NCI-H1417 (cell line): Measurements from ENCODE around the gene SLC8A2.
"Not testable (repeated sequence)": the region's sequence is repeated elsewhere in the genome, so short reads cannot be mapped to it uniquely, and the experiment has no call there.

ENCODE experiments used
- DNase-seq, 3 experiments: peaks; one replicate each; lab custom pipeline; 2025; lab: John Stamatoyannopoulos, UW

Gene SLC8A2

DNA sequence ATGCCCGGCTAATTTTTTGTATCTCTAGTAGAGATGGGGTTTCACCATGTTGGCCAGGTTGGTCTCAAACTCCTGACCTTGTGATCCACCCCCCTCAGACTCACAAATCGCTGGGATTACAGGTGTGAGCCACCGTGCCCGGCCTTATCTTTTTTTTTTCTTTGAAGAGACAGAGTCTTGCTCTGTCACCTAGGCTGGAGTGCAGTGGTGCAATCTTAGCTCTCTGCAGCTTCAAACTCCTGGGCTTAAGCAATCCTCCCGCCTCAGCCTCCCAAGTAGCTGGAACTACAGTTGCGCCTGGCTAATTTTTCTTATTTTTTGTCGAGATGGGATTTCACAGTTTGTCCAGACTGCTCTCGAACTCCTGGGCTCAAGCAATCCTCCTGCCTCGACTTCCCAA is 60.0 kb downstream of the SLC8A2 start:
- DNase-seq = not testable (repeated sequence)

DNA sequence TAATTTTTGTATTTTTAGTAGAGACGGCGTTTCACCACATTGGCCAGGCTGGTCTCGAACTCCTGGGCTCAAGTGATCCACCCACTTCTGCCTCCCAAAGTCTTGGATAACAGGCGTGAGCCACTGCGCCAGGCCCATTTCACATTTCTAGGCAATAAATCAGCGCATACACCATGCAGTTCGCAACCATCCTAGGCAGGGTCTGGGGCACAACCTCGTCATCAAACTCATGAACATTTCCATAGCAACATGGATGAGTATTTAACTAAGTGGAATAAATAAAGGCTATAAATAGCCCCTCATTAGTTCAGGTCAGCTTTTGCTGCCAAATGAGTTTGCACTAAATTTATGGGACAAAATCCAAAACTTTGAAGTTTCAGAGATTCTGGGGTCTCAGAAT is 60.6 kb downstream of the SLC8A2 start:
- peak in 1 of 3 experiments; percentile 31 for DNase-seq

DNA sequence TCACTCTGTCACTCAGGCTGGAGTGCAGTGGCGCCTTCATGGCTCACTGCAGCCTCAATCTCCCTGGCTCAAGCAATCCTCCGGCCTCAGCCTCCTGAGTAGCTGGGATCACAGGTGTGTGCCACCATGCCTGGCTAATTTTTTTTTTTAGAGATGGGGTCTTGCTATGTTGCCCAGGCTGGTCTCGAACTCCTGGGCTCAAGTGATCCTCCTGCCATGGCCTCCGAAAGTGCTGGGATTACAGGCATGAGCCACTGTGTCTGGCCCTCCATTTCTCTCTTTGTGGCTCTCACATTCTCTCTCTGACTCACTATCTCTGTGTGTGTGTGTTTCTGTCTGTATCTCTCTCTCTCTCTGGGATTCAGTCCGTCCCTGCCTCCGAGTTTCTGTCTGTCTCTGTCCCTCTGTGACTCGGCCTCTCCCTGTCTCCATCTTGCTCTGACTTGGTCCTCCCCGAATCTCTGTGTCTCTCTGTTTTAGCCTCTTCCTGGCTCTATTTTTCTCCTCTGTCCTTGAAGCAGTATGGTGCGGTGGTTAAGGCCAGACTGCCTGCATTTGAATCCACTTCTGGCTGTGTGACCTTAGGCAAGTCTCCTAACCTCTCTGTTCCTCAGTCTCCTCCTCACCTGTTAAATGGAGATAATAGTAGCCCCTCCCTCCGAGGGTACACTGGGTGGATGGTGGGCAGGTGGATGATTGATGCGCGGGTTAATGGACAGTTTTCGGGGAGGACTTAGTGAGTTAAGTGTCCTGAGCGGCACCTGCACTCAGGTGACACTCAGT is 63.3 kb downstream of the SLC8A2 start:
- no peak for DNase-seq

DNA sequence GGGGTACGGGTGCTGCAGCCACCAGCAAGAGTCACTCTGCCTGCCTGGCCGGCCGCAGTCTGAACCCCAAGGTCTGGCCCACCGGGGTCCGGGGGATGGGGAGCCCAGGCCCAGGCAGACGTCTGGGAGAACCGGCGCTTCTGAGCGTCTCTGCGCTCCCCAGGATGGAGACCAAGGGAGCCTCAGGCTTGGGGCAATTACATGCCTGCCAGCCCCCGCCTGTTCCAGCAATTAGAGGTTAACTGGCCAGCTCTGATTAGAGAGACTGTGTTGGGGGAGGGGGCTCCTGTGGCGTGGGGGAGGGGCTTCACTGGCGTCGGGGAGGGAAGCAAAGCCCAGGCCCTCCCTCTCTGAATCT is 64.3 kb downstream of the SLC8A2 start:
- peak in 2 of 3 experiments; percentile 12 to 30 for DNase-seq

DNA sequence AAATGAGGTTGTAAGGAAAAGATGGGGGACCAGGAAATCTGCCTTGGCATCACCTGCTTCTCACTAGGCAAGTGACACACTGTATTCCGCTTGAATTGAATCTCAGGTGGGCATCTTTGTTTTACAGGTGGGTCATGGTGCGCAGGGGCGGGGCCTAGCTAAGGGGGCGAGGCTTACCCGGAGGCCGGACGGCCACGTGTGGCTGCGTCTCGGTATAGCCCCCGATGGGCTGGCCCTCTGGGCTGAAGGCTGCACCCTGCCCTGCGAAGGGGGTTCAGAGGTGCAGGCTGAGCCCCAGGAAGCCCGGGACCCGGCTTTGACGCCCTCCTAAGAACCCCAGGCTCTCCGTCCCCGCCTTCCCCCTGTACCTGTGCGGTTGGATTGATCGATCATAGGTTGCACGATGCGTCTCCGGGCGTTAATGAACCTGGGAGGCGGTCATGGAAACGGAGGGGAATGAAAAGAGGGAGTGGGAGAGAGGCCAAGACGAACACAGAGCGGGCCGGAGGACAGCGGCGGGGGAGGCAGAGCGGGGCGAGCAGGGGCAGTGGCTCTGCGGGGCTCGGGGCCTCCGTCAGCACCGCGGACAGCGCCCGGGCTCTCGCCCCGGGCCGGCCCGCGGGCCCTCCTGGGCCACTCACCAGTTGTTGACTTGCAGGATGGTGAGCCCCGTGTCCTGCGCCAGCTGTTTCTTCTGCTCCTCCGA is 64.8 kb downstream of the SLC8A2 start:
- peak in 1 of 3 experiments; percentile 11 for DNase-seq

DNA sequence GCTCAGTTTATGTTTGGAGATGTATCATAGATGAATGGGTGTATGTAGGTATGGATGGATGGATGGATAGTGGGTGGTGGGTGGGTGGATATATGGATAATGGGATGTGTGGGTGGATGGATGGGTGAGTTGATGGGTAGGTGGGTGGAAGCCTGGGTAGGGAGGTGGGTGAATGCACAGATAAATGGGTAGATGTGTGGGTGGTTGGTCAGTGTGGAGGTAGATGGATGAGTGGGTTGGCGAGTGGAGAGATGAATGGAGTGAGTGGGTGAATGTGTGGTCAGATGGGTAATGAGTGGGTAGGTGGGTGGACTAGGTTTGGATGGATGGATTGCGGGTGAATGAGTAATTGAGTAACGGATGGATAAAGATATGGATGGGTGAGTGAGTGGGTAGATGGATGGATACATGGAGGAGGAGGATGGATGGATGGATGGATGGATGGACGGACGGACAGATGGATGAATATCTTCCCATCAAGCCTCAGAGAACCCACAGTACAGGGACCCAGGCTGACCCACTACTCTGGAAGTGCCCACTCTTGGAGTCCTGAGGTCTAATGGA is 65.8 kb downstream of the SLC8A2 start:
- DNase-seq = no peak

DNA sequence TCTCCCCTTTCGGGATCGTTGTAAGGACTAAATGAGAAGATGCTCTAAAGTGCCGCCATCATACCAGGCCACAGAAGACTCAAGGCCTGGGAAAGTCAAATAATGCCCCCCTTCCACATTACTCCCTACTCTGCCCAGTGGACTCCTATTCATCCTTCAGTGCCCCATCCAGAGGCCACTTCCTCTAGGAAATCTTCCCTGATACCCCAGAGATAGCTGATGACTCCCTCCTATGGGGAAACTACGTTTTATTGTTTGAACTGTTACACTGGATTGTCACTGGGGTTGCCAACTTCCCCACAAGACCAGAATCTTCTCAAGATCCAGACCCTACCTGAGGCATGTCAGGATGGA is 66.5 kb downstream of the SLC8A2 start:
- DNase-seq = no peak

DNA sequence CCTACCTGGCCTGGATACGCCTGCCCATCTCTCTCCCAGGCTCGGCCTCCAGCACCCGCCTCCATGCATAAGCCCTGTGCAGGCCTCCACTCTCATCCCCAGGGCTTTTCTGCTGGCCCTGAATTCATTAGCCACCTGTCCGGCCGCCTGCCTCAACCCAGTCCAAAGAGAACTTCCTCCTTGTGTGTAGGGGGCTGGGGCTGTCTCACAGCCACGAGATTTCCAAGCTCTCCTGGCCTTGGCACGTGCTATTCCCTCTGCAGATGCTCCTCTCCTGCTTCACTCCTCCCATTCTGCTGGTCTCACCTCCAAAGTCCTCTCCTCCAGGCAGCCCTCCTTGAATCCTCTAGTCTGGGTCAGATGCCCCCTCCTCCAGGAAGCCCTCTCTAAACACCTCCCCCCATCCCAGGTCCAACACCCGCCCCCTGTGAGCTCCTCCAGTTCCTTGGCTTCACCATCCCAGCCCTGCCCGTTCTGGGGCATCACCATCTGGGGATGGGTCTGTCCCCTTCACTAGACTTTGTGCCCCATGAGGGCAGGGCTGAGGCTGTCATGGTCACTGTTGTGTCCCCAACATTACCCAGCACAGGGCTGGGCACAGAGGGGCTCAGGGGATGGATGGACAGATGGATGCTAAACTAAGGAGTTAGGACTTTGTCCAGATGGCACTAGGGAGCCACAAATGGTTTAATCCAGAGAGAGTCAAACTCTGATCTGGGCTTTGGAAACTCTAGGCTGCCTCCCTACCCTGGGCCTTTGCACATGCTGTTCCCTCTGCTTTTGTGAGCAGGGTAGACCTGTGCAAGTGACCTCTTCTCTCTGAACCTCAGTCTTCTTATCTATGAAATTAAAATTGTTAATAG is 67.1 kb downstream of the SLC8A2 start:
- DNase-seq = no peak

DNA sequence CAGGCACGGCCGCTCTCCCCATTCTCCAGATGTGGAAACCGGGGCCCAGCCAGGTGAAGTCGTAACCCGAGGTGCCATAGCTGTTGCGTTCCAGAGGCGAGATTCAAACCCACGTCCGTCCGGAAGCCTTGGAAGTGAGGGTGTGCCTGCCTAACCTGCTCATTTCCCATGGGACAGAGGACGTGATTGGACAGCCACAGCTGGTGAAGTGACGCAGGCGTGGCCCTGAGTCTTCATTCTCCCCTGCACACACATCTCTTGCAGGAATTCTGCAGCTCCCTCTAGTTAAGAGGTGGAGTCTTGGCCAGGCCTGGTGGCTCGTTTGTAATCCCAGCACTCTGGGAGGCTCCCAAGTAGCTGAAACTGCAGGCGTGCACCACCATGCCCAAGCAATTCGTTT is 69.2 kb downstream of the SLC8A2 start:
- no peak for DNase-seq

DNA sequence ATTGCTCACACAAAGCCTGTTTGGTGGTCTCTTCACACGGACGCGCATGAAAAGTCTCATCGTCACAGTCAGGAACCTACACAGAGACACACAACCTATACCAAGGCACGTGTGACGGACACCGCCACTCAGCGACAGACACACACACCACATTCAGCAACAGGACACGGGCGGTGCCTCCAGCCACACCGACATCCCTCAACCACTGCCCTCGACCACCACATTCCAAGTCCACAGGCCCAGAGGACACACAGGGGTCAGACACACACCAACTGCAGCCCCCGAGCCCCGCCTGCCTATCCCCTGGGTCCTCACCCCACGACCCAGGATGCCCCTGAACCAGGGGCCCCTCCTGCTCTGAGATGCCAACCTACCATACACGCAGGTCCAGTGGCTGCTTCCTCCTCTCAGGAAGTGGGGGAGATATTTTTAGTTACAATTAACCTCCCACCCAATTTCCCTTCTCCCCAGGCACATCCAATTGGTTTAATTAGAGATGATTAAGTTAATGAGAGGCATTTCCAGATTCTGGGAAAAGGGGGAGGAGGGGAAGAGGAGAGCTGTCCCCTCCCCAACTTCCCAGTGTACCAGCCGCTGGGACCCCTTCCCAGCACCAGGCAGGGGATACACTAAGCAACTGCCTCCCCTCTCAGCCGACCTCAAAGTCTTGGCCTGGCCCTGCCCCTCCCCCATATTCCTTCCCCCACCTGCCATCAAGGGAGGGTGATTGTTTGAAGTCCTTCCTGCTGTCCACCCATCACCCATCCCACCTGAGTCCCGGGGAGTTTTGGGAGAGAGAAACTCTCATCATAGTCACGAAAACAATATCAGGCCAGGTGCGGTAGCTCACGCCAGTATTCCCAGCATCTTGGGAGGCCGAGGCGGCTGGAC is 72.7 kb downstream of the SLC8A2 start:
- DNase-seq = no peak

DNA sequence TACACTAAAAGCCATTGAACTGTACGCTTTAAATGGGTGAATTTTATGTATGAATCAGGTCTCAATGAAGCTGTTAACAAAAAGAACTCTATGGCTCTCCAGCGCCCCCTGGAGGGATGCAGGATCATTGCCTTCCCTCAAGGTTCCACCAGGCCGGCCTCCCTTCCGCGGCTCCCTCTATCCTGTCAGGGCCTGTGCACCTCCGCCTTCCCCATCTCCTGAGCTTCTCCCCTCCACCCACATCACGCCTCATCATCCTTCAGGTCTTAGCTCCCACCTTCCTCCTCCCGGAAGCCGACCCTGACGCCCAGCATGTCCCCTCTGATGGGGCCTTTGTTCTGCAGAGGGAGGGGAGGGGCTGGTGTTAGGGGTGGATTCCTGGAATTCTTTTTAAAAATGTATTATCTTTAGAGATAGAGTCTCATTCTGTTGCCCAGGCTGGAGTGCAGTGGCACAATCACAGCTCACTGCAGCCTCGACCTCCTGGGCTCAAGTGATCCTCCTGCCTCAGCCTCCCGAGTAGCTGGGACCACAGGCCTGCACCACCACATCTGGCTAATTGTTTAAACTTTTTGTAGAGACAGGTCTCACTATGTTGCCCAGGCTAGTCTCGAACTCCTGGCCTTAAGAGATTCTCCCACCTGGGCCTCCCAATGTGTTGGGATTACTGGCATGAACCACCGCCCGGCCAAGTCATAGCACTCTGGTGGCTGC is 80.0 kb downstream of the SLC8A2 start:
- DNase-seq = peak; percentile 39 to 75 (median 50)

DNA sequence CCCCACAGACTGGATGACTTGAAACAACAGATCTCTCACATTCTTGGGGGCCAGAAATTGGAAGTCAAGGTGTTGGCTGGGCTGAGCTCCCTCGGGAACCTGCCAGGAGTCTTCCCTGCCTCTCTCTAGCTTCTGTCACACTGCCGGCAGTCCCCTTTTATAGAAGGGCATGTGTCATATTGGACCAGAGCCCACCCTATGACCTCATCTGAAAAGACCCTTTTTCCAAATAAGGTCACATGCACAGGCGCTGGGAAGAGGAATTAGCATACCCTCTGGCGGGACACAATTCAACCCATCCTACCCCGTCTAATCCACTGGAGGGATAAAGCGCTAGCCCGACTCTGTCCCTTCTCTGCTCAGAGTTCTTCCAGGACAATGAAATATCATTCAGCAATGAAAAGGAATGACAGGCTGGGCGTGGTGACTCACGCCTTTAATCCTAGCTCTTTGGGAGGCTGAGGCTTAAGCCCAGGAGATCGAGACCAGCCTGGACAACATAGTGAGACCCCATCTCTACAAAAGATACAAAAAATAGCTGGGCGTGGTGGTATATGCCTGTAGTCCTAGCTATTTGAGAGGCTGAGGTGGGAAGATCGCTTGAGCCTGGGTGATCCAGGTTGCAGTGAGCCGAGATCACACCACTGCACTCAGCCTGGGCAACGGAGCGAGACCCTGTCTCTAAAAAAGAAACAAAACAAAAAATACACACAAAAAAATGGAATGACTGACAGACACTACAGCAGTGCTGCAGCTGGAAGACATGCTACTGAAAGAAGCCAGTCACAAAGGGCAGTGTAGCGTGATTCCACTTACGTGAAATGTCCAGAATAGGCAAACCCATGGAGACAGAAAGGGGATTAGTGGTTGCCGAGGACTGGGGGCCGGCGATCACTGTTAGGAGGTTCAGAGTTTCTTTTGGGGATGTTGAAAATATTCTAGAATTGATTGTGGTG is 80.9 kb downstream of the SLC8A2 start:
- no peak for DNase-seq

DNA sequence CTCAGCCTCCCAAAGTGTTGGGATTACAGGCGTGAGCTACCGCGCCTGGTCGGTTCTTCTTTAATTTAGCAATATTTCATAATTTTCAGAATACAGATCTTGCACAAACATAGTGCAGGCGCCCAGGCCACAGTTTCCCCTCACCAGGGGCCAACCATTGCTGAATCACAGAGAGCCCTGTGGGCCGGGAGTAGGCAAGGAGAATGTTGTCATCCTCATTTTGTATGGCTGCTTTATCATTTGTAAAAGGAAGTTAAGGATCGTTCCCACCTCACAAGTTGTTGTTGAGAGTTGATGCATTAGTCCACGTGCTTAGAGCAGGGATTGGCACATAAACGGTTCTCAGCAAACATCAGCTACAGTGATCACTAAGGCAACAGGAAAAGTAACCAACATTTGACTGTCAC is 82.5 kb downstream of the SLC8A2 start:
- DNase-seq = peak in 1 of 3 experiments; percentile 25

DNA sequence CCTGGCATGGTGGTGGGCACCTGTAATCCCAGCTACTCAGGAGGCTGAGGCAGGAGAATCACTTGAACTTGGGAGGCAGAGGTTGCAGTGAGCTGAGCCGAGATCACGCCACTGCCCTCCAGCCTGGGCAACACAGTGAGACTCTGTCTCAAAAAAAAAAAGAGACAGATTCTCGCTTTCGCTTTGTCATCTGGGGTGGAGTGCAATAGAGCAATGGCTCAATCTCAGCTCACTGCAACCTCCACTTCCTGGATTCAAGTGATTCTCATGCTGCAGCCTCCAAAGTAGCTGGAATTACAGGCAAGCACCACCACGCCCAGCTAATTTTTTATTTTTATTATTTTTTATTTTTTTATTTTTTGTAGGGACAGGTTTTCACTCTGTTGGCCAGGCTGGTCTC is 83.0 kb downstream of the SLC8A2 start:
- DNase-seq = not testable (repeated sequence)

DNA sequence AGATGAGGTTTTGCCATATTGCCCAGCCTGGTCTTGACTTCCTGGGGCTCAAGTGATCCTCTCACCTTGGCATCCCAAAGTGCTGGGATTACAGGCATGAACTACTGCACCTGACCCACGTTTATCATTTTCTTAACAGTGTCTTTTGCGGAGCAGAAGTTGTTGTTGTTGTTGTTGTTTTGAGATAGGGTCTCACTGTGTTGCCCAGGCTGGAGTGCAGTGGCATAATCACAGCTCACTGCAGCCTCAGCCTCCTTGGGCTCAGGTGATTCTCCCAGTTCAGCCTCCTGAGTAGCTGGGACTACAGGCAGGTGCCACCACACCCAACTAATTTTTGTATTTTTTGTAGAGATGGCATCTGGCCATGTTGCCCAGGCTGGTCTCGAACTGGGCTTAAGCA is 84.1 kb downstream of the SLC8A2 start:
- not testable (repeated sequence) for DNase-seq

DNA sequence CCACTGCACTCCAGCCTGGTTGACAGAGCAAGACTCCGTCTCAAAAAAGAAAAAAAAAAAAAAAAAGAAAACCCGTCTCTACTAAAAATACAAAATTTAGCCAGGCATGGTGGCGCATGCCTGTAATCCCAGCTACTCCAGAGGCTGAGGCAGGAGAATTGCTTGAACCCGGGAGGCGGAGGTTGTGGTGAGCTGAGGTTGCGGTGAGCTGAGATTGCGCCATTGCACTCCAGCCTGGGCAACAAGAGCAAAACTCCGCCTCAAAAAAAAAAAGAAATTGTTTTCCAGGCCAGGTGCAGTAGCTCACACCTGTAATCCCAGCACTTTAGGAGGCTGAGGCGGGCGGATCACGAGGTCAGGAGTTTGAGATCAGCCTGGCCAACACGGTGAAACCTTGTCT is 85.1 kb downstream of the SLC8A2 start:
- not testable (repeated sequence) for DNase-seq

DNA sequence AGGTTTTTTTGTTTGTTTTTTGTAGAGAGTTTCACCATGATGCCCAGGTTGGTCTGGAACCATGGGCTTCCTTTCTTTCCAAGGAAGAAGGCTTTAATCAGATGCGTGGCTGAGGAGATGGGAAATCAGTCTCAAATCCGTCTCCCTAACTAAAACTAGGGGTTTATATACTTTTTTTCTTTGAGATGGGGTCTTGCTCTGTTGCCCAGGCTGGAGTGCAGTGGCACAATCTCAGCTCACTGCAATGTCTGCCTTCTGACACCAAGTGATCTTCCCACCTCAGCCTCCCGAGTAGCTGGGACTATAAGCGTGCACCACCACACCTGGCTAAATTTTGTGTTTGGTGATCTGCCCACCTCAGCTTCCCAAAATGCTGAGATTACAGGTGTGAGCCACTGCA is 87.2 kb downstream of the SLC8A2 start:
- not testable (repeated sequence) for DNase-seq

DNA sequence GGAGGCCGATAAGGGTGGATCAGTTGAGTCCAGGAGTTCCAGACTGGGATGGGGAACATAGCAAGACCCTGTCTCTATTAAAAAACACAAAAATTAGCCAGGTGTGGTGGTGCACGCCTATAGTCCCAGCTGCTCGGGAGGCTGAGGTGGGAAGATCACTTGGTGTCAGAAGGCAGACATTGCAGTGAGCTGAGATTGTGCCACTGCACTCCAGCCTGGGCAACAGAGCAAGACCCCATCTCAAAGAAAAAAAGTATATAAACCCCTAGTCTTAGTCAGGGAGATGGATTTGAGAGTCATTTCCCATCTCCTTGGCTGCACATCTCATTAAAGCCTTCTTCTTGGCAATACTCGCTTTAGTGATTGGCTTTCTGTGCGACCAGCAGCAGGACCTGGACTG is 87.8 kb downstream of the SLC8A2 start:
- not testable (repeated sequence) for DNase-seq

DNA sequence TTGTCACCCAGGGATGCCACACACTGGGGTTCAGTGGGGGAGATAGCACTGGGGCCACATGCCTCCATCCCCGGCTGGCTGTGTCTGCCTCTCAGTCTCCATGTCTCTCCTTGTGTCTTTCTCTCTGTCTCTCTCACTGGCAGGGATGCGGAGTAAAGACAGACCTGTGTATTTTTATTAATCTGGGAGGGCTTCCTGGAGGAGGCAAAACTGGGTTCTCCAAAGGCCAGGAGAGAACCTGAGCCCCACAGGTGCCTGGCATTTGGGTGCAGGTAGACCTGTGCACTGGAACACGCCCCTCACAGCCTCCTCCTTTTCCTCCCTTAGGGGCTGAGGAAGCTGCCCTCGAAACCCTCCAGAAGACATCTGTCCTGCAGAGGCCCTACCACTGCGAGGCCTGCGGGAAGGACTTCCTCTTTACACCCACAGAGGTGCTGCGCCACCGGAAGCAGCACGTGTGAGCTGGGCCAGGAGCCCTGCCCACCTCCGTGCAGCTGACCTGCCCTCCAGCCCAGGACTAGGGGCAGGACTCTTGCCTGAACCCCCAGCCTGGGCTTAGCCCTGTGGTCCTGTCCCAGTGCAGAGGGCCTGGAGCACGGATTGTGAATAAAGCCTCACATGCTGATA is 89.9 kb downstream of the SLC8A2 start:
- no peak for DNase-seq
